Mononuclear cell (primary cell): Measurements from ENCODE around the gene ATM. TPM values are rescaled to one million over a fixed set of nuclear protein-coding genes. Genes with fewer than 3 reads are reported as not detected.
"Not testable (repeated sequence)": the region's sequence is repeated elsewhere in the genome, so short reads cannot be mapped to it uniquely, and the experiment has no call there.

Source experiments
- H3K27me3 ChIP-seq: 2 replicates; pipeline ENCODE4 v1.6.0; 2011; ENCODE audit warnings: low read length, control low read depth; ENCODE audit not compliant: insufficient read depth
- H3K4me1 ChIP-seq: 2 replicates; pipeline ENCODE4 v1.5.1; 2011; ENCODE audit warnings: mild to moderate bottlenecking, low read length, control low read depth; ENCODE audit not compliant: insufficient read depth
- H3K4me3 ChIP-seq: 2 replicates; pipeline ENCODE4 v1.5.1; 2011; ENCODE audit warnings: mild to moderate bottlenecking, low read length, moderate library complexity
- H3K9me3 ChIP-seq: 2 replicates; pipeline ENCODE4 v1.5.1; 2011; ENCODE audit warnings: low read depth, mild to moderate bottlenecking, control low read depth, low read length
- total RNA-seq: library from RNA; depleted of rRNA; stranded (reverse); fragments of >200 nt; gene quantifications from one replicate; pipeline ENCODE4 v1.2.3, GENCODE V29; 2012

ATM gene
- total RNA-seq, 1 donor: 435 TPM

- no peak overlapping the region for H3K4me3 ChIP-seq
- no peaks in the 10 kb centered on the region for H3K27me3 ChIP-seq
These were observed 12.8 kb downstream of the ATM start for GRCh38 chr11:108235633-108236032.

GRCh38 chr11:108237058-108237481 lies 14.2 kb downstream of the ATM start:
- H3K4me3 ChIP-seq: no peak overlapping the region
- peaks cover 62% of the 10 kb centered on the region for H3K4me1 ChIP-seq
- no peaks in the 10 kb centered on the region for H3K27me3 ChIP-seq
- no peaks in the 10 kb centered on the region for H3K9me3 ChIP-seq

More at GRCh38 chr11:108235633-108236032, 12.8 kb downstream of the ATM start:
- no peaks in the 10 kb centered on the region for H3K9me3 ChIP-seq
- H3K4me1 ChIP-seq: peaks cover 64% of the 10 kb centered on the region

- peaks cover 62% of the 10 kb centered on the region for H3K4me1 ChIP-seq
- no peaks in the 10 kb centered on the region for H3K27me3 ChIP-seq
- H3K4me3 ChIP-seq: no peak overlapping the region
- no peaks in the 10 kb centered on the region for H3K9me3 ChIP-seq
These were observed 16.2 kb downstream of the ATM start for GRCh38 chr11:108239076-108239475.

- Histone ChIP-seq H3K4me1 (peaks cover 54% of the 10 kb centered on the region), H3K4me3 (no peak overlapping the region)
These were observed 18.6 kb downstream of the ATM start for GRCh38 chr11:108241330-108242037.

GRCh38 chr11:108242422-108242821 lies 19.6 kb downstream of the ATM start:
- no peaks in the 10 kb centered on the region for H3K27me3 ChIP-seq
- H3K4me3 ChIP-seq: no peak overlapping the region
- no peaks in the 10 kb centered on the region for H3K9me3 ChIP-seq
- peaks cover 46% of the 10 kb centered on the region for H3K4me1 ChIP-seq

More at GRCh38 chr11:108241330-108242037, 18.6 kb downstream of the ATM start:
- H3K9me3 ChIP-seq: no peaks in the 10 kb centered on the region
- no peaks in the 10 kb centered on the region for H3K27me3 ChIP-seq

GRCh38 chr11:108246308-108246707 lies 23.4 kb downstream of the ATM start:
- Histone ChIP-seq H3K27me3 (no peaks in the 10 kb centered on the region), H3K4me1 (peaks cover 23% of the 10 kb centered on the region), H3K9me3 (no peaks in the 10 kb centered on the region), H3K4me3 (no peak overlapping the region)

DNA sequence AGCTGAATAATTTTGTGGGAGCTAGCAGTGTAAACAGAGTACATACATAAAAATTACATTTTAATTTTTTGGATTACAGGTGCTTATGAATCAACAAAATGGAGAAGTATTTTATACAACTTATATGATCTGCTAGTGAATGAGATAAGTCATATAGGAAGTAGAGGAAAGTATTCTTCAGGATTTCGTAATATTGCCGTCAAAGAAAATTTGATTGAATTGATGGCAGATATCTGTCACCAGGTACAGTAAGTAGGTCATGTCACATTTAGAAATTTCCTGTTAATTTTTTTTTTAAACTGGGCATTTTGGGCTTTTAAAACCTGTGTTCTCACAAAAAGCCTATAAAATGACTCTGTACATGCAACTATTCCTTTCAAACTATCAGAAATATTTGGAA lies 24.0 kb downstream of the ATM start:
- H3K27me3 ChIP-seq: no peaks in the 10 kb centered on the region
- H3K9me3 ChIP-seq: no peaks in the 10 kb centered on the region
- peaks cover 21% of the 10 kb centered on the region for H3K4me1 ChIP-seq
- H3K4me3 ChIP-seq: no peak overlapping the region

DNA sequence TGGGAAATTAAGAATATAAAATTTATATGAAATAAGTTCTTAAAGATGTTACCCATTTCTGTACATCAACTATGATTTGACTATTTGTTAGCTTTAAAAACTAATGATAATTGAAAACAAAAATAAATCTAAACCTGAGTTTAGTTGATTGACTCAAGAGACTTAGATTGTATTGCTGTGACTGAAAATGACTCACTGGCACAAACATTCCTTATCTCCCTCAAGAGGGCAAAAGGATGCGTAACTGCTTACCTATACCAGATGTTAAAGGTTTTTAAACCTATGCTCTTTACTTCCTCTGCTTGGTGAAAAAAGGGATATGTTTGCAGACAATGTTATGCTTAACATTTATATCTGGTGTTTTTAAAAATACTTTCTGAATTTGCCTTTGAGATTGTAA lies 30.3 kb downstream of the ATM start:
- Histone ChIP-seq H3K4me1 (no peaks in the 10 kb centered on the region), H3K27me3 (no peaks in the 10 kb centered on the region), H3K4me3 (no peak overlapping the region), H3K9me3 (no peaks in the 10 kb centered on the region)

GRCh38 chr11:108269583-108269982 lies 46.7 kb downstream of the ATM start:
- H3K27me3 ChIP-seq: no peaks in the 10 kb centered on the region
- no peaks in the 10 kb centered on the region for H3K9me3 ChIP-seq
- no peaks in the 10 kb centered on the region for H3K4me1 ChIP-seq
- no peak overlapping the region for H3K4me3 ChIP-seq

DNA sequence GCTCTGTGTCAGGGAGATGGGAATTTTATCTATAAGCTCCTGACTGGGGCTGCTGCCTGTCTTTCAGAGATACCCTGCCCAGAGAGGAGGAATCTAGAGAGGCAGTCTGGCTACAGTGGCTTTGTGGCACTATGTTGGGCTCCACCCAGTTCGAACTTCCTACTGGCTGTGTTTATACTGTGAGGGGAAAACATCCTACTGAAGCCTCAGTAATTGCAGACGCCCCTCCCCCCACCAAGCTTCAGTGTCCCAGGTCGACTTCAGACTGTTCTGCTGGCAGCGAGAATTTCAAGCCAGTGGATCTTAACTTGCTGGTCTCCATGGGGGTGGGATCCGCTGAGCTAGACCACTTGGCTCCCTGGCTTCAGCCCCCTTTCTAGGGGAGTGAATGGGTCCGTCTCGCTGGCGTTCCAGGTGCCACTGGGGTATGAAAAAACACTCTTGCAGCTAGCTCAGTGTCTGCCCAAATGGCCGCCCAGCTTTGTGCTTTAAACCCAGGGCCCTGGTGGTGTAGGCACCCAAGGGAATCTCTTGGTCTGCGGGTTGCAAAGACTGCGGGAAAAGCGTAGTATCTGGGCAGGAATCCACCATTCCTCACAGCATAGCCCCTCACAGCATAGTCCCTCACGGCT lies 54.2 kb downstream of the ATM start:
- H3K27me3 ChIP-seq, H3K9me3 ChIP-seq, H3K4me1 ChIP-seq, H3K4me3 ChIP-seq: not testable (repeated sequence)

GRCh38 chr11:108278546-108278945 lies 55.7 kb downstream of the ATM start:
- Histone ChIP-seq H3K4me1 (no peaks in the 10 kb centered on the region), H3K4me3 (no peak overlapping the region), H3K9me3 (no peaks in the 10 kb centered on the region), H3K27me3 (no peaks in the 10 kb centered on the region)

DNA sequence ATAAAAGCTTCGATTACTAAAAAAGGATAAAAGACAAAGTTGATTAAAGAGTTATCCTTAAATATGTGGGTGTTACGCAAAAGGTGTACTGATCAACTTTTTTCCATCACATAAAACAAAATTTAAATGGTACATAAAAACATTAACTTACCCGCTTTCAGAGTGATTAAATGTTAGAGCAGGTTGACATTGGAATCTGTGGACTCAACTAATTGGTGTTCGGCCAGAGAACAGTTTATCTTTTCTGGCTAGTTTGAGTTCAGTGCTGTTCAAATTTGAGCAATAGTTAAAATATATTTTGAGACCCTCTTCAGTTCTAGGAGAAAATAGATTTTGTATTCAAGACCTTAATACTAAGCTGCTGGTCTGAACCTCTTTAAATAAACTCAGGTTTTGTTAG lies 56.1 kb downstream of the ATM start:
- Histone ChIP-seq H3K4me1 (no peaks in the 10 kb centered on the region), H3K9me3 (no peaks in the 10 kb centered on the region), H3K4me3 (no peak overlapping the region), H3K27me3 (no peaks in the 10 kb centered on the region)

DNA sequence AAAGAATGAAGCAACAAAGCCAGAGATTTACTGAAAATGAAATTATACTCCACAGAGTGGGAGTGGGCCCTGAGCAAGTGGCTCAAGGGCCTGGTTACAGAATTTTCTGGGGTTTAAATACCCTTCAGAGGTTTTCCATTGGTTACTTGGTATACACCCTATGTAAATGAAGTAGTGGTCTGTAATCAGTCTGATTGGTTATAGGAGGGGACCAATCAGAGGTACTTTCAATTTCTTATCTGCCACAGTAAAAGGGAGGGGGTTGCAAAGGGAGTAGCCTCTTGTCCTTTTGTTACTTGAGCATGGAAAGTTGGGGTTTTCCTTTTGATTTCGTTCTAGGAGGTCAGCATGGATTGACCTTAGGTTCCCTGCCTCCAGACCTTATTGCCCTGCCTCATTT lies 63.5 kb downstream of the ATM start:
- Histone ChIP-seq H3K9me3 (no peaks in the 10 kb centered on the region), H3K4me3 (no peak overlapping the region), H3K4me1 (no peaks in the 10 kb centered on the region), H3K27me3 (no peaks in the 10 kb centered on the region)

DNA sequence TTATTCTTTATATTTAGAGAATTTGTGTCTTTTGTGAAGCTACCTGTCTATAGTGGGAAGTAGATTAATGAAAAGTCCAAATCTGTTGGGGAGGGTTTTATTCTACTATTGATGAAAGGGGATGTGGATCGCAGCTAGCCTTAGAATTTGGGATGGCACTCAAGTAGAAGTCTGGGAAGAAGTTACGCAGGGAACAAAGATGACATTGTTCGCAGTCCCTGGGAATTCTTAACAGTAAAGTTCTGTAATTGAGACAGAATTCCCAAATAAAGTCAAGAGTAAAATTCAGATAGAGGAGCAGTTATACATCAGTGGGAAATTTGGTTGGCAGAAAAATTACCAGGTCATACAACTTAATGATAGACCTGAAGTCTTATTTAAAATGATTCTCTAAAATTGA lies 64.1 kb downstream of the ATM start:
- no peak overlapping the region for H3K4me3 ChIP-seq
- no peaks in the 10 kb centered on the region for H3K4me1 ChIP-seq
- H3K9me3 ChIP-seq: no peaks in the 10 kb centered on the region
- H3K27me3 ChIP-seq: no peaks in the 10 kb centered on the region

DNA sequence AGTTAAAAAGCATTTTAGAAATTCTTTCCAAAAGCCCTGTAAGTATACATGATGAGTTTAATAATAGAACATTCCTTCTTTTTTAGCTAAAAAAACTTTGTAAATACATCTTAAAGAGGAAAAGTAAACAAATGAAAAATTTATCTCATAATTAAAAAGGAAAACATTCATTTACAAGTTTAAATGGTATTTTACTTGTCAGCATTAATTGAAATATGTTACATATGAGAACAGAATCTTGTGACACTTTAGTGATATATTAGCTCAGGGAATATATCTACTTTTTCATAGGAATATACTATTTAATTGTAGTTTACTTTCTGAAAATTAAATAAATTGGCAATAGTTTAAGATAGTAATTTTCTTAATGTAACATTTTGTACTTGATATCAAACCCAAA lies 66.2 kb downstream of the ATM start:
- not testable (repeated sequence) for H3K27me3 ChIP-seq, H3K4me3 ChIP-seq, H3K4me1 ChIP-seq, H3K9me3 ChIP-seq

- H3K4me3 ChIP-seq: no peak overlapping the region
- no peaks in the 10 kb centered on the region for H3K4me1 ChIP-seq
- H3K27me3 ChIP-seq: no peaks in the 10 kb centered on the region
- H3K9me3 ChIP-seq: no peaks in the 10 kb centered on the region
These were observed 66.8 kb downstream of the ATM start for GRCh38 chr11:108289699-108290098.
